Urinary bladder (tissue), 4 donors: ENCODE measurements around the gene ACSL1. TPM values are rescaled to one million over a fixed set of nuclear protein-coding genes. Genes with fewer than 3 reads are reported as not detected.

ENCODE experiments used
- DNase-seq: peaks from one replicate; pipeline ENCODE4 v3.0.0-alpha.2; 2015; ENCODE audit errors: extremely low spot score
- H3K27ac ChIP-seq: one replicate; pipeline ENCODE4 v1.5.1; 2013; ENCODE audit warnings: low read depth, mild to moderate bottlenecking, moderate library complexity
- H3K36me3 ChIP-seq: one replicate; pipeline ENCODE4 v1.6.1; 2013; ENCODE audit warnings: mild to moderate bottlenecking, moderate library complexity; ENCODE audit not compliant: insufficient read depth
- H3K4me1 ChIP-seq: one replicate; pipeline ENCODE4 v1.6.1; 2013; ENCODE audit warnings: mild to moderate bottlenecking, moderate library complexity; ENCODE audit not compliant: insufficient read depth
- H3K4me3 ChIP-seq: one replicate; pipeline ENCODE4 v1.5.1; 2013; ENCODE audit warnings: low read depth, low read length
- WGBS: extraction: QIAGEN DNeasy Blood & Tissue Kit; methylation state at CpG from one replicate; pipeline ENCODE4 v1.1.7; 2013; 5-methylcytosine and 5-hydroxymethylcytosine counted together
- polyA plus RNA-seq: library from polyadenylated mRNA; stranded (reverse); fragments of 200-250 nt; gene quantifications from one replicate; pipeline ENCODE4 v1.2.3, GENCODE V29; 2013
- total RNA-seq: library from RNA; depleted of rRNA; stranded (reverse); fragments of >200 nt; gene quantifications from one replicate; pipeline ENCODE4 v1.2.3, GENCODE V29; 2014
- donor health status: healthy with polysubstance abuse.
- donor health status: healthy.

Gene ACSL1
- 39.3 TPM for total RNA-seq
- polyA plus RNA-seq: 94.3 TPM

GRCh38 chr4:184825896-184826690 is at the start of gene ACSL1:
Gene ACSL1, minus strand, starts transcription at chr4:184825968. Its CDS starts 22,454 bp downstream, at chr4:184803514.
- no peaks in the 10 kb centered on the region for H3K36me3 ChIP-seq
- WGBS: 2% methylated on average over 92 of the region's 94 CpGs
- H3K27ac ChIP-seq: peak within 1 kb of the TSS; percentile 74
- H3K4me3 ChIP-seq: peak within 1 kb of the TSS; percentile 87
- H3K4me1 ChIP-seq: no peaks in the 10 kb centered on the region
- no peak for DNase-seq

GRCh38 chr4:184873054-184873453 is 47.3 kb upstream of the ACSL1 start:
- Histone ChIP-seq H3K4me3 (no peak overlapping the region), H3K27ac (no peak overlapping the region), H3K4me1 (no peaks in the 10 kb centered on the region), H3K36me3 (no peaks in the 10 kb centered on the region)
- DNase-seq: no peak
- WGBS: 53% methylated on average over 2 of the region's 2 CpGs

- Histone ChIP-seq H3K27ac (no peak overlapping the region), H3K36me3 (no peaks in the 10 kb centered on the region), H3K4me3 (no peak overlapping the region), H3K4me1 (no peaks in the 10 kb centered on the region)
- 46% methylated on average over 4 of the region's 4 CpGs for WGBS
- no peak for DNase-seq
Measured at GRCh38 chr4:184870718-184871117, 45.0 kb upstream of the ACSL1 start.

- no peaks in the 10 kb centered on the region for H3K4me1 ChIP-seq
- WGBS: 80% methylated on average over 3 of the region's 3 CpGs
- H3K4me3 ChIP-seq: no peak overlapping the region
Measured at GRCh38 chr4:184868623-184869022, 42.9 kb upstream of the ACSL1 start.

GRCh38 chr4:184863916-184864315 is 38.1 kb upstream of the ACSL1 start:
- WGBS: 78% methylated on average over 3 of the region's 3 CpGs
- H3K36me3 ChIP-seq: no peaks in the 10 kb centered on the region
- no peak overlapping the region for H3K27ac ChIP-seq
- DNase-seq: no peak
- no peaks in the 10 kb centered on the region for H3K4me1 ChIP-seq
- no peak overlapping the region for H3K4me3 ChIP-seq

More at GRCh38 chr4:184868623-184869022, 42.9 kb upstream of the ACSL1 start:
- no peak overlapping the region for H3K27ac ChIP-seq
- H3K36me3 ChIP-seq: no peaks in the 10 kb centered on the region
- DNase-seq: no peak

- no peak overlapping the region for H3K27ac ChIP-seq
- no peak for DNase-seq
- 74% methylated on average over 5 of the region's 5 CpGs for WGBS
- no peaks in the 10 kb centered on the region for H3K36me3 ChIP-seq
- H3K4me1 ChIP-seq: no peaks in the 10 kb centered on the region
- no peak overlapping the region for H3K4me3 ChIP-seq
Measured at GRCh38 chr4:184861047-184861446, 35.3 kb upstream of the ACSL1 start.

- no peak for DNase-seq
- 81% methylated on average over 15 of the region's 15 CpGs for WGBS
Measured at GRCh38 chr4:184860018-184860779, 34.4 kb upstream of the ACSL1 start.

GRCh38 chr4:184857441-184858121 is 31.8 kb upstream of the ACSL1 start:
- Histone ChIP-seq H3K36me3 (no peaks in the 10 kb centered on the region), H3K27ac (no peak overlapping the region), H3K4me3 (no peak overlapping the region), H3K4me1 (no peaks in the 10 kb centered on the region)
- WGBS: 65% methylated on average over 11 of the region's 11 CpGs
- DNase-seq: no peak

More at GRCh38 chr4:184860018-184860779, 34.4 kb upstream of the ACSL1 start:
- no peak overlapping the region for H3K4me3 ChIP-seq
- no peaks in the 10 kb centered on the region for H3K36me3 ChIP-seq
- no peak overlapping the region for H3K27ac ChIP-seq
- H3K4me1 ChIP-seq: no peaks in the 10 kb centered on the region

GRCh38 chr4:184856277-184856609 is 30.5 kb upstream of the ACSL1 start:
- DNase-seq: no peak
- Histone ChIP-seq H3K27ac (no peak overlapping the region), H3K4me1 (no peaks in the 10 kb centered on the region), H3K4me3 (no peak overlapping the region), H3K36me3 (no peaks in the 10 kb centered on the region)
- WGBS: 65% methylated on average over 1 of the region's 1 CpG

GRCh38 chr4:184854673-184855072 is 28.9 kb upstream of the ACSL1 start:
- no peaks in the 10 kb centered on the region for H3K36me3 ChIP-seq
- no peak overlapping the region for H3K27ac ChIP-seq
- DNase-seq: no peak
- H3K4me3 ChIP-seq: no peak overlapping the region
- H3K4me1 ChIP-seq: no peaks in the 10 kb centered on the region
- 43% methylated on average over 6 of the region's 6 CpGs for WGBS

GRCh38 chr4:184853436-184853835 is 27.7 kb upstream of the ACSL1 start:
- H3K4me3 ChIP-seq: no peak overlapping the region
- no peak for DNase-seq
- H3K36me3 ChIP-seq: no peaks in the 10 kb centered on the region
- no peaks in the 10 kb centered on the region for H3K4me1 ChIP-seq
- 94% methylated on average over 9 of the region's 9 CpGs for WGBS
- no peak overlapping the region for H3K27ac ChIP-seq

- DNase-seq: no peak
- Histone ChIP-seq H3K4me1 (no peaks in the 10 kb centered on the region), H3K36me3 (no peaks in the 10 kb centered on the region), H3K27ac (no peak overlapping the region), H3K4me3 (no peak overlapping the region)
- 47% methylated on average over 1 of the region's 1 CpG for WGBS
Measured at GRCh38 chr4:184851886-184852285, 26.1 kb upstream of the ACSL1 start.

- no peaks in the 10 kb centered on the region for H3K4me1 ChIP-seq
- H3K4me3 ChIP-seq: no peak overlapping the region
- no peak for DNase-seq
- H3K36me3 ChIP-seq: no peaks in the 10 kb centered on the region
- 53% methylated on average over 3 of the region's 3 CpGs for WGBS
- H3K27ac ChIP-seq: no peak overlapping the region
Measured at GRCh38 chr4:184851200-184851541, 25.4 kb upstream of the ACSL1 start.
